HG03469 (cell line): Measurements from ENCODE around the gene FNBP1.
"Not testable (repeated sequence)": the region's sequence is repeated elsewhere in the genome, so short reads cannot be mapped to it uniquely, and the experiment has no call there.

Experiments
- ATAC-seq: cut with Tn5 transposase; IDR thresholded peaks from one replicate; pipeline ENCODE4 v1.9.1; 2021; ENCODE audit warnings: mild to moderate bottlenecking, moderate library complexity, moderate number of reproducible peaks; ENCODE audit not compliant: unreplicated experiment

The FNBP1 gene

GRCh38 chr9:129962889-129963703, 79.9 kb downstream of the FNBP1 start:
- peak; percentile 59 for ATAC-seq

DNA sequence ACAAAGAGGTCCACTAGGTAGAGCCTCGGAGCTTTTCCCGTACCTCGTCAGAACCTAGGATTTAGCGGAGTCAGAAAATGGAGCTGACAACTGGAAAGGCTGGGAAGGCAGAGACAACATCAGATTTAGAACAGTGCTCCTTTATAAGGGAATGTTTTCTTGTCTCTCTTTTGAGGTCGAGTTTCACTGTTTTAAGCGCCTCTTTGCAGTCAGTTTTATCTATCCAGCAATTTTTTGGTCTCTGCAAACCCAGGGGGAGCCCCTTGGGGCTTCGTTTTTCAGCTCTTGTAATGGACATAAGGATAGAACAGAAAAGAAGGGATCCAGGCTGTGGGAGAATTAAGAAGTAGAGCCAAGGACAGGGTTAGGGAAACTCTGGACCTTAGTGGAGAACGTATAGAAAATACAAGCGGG, 80.5 kb downstream of the FNBP1 start:
- ATAC-seq, result no peak

DNA sequence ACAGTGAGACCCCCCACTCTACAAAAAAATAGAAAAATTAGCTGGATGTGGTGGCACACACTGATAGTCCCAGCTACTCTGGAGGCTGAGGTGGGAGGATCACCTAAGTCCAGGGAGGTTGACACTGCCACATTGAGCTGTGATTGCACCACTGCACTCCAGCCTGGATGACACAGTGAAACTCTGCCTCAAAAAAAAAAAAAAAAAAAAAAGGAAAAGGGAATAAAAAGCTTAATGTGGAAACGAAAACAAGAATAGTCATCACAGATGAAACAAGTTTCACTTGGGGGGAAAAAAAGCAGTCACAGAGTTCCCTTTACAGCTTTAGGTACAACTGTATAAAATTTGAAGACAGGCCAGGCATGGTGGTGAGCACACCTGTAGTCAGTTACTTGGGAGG, 84.2 kb downstream of the FNBP1 start:
- ATAC-seq, result no peak

- no peak for ATAC-seq
Measured at GRCh38 chr9:129954868-129955550, 88.0 kb downstream of the FNBP1 start.

- ATAC-seq, result no peak
Measured at GRCh38 chr9:129953736-129954135, 89.3 kb downstream of the FNBP1 start.

GRCh38 chr9:129952337-129952736, 90.7 kb downstream of the FNBP1 start:
- ATAC-seq, result no peak

DNA sequence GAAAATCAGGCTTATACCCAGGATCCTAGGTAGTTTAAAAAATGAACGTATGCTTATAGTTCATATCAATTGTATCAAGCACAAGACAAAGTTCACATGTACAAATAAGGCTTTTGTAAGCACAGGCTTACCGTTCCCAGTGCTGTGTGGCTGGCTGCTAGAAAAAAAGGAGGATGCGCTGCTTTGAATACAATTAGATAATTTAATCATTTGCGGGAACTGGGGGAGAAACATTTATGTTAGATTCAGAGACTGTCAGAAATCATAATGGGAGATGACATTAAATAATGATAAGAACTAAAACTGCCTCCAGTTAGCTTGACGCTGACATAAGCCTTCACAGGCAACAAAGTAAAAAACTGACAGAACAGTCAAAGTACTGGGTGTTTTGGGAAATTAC, 93.2 kb downstream of the FNBP1 start:
- ATAC-seq, result no peak

GRCh38 chr9:129948626-129949025, 94.4 kb downstream of the FNBP1 start:
- not testable (repeated sequence) for ATAC-seq

- ATAC-seq, result no peak
Measured at GRCh38 chr9:129946246-129946995, 96.6 kb downstream of the FNBP1 start.

DNA sequence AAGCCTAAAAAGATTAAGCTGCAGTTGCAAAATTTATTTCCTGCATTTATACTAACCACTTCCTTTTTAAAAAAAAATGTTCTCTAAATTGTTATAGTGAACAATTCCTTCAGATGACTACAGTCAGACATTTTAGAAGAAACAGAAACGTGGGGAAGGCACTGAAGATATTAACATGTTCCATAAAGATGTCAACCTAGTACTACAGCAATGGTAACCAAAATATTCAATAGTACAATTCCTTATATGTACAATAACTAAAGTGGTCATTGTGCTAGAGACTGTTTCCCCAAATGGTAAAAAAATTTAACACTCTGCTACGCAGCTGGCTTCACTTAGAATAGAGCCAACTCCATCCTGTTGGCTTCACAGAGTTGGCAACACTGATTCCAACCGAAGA, 97.7 kb downstream of the FNBP1 start:
- no peak for ATAC-seq

DNA sequence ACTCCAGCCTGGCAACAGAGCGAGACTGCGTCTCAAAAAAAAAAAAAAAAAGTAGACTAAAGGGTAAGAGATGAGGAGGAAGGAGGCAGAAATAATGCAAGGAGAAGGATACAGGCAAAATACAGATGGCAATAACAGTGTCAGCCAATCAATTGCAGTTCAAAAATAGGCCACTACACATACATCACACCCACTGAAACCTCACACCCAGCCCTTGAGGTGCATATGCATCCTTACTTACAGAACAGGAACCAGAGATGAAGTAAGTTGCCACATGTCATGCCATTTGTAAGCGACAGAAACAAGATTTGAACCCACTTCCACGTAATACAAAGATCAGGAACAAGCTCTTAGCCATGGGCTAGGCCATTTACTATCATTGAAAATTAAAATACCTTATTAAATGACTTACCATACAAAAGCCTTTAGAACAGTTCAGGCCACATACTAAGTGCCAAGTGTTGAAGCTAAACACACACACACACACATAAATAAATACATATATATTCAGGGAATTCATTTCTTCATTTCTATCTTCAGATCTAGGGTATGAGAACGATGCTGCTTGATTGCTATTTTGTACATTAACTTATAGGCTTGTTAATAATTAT, 98.4 kb downstream of the FNBP1 start:
- ATAC-seq, result no peak

DNA sequence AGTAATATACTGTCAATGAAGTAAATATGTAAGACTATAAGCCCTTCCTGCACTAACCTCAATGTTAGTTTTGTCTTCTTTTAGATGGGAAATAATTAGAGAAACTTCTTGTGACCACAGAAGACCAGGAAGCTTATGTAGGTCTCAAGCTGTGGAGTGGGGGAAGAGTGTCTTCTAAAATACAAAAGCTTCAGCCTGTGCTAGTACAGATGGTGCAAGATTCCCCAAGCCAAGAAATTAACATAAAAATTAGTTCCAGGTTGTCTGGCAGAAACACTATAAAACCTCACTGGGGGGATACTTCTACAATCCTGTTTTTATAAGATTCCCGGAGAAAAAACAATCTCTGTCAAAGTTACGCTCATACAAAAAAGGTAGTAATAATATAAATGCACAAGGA, 103.6 kb downstream of the FNBP1 start:
- no peak for ATAC-seq

DNA sequence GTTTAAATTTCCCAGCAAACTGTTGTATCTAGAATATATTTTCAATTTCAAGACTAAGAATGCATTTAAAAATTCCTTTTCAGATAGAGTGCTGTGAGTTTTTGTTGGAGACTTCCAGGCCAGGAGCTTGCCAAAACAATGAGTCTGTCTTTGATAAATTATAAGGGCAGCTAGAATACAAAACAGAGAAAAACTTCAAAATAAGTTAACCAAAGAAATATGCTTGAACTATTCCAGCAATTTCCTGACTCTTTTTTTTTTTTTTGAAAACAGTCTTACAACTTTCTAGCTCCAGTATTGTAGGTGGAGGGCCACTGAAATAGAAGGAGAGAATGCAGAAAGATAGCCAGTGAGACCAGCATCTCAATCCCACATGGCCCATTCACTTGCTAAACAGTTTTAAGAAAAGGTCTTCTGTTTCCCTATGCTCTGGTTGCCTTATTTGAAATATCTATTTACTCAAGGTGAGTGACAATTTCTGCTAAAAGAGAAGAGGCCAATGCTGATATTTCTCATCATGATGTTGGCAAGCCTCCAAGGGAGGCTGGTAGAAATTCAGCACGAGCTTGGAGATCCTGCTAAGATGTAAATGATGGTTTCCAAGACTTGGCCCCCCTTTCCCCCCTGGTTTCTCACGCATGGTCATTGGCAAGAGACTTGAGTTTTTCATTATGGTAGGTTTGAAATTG, 104.6 kb downstream of the FNBP1 start:
- ATAC-seq, result no peak

DNA sequence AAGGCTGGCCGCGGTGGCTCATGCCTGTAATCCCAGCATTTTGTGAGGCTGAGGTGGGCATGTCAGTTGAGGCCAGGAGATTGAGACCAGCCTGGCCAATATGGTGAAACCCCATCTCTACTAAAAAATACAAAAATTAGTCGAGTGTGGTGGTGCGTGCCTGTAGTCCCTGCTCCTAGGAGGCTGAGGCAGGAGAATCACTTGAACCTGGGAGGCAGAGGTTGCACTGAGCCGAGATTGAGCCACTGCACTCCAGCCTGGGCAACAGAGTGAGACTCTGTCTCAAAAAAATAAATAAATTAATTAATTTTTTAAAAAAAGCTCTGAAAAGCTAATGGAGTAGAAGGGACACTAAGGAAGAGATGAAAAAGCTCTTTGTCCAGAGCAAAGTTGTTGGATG, 105.1 kb downstream of the FNBP1 start:
- ATAC-seq, result not testable (repeated sequence)

- ATAC-seq, result no peak
Measured at GRCh38 chr9:129936222-129936621, 106.8 kb downstream of the FNBP1 start.

GRCh38 chr9:129934780-129935179, 108.2 kb downstream of the FNBP1 start:
- no peak for ATAC-seq

DNA sequence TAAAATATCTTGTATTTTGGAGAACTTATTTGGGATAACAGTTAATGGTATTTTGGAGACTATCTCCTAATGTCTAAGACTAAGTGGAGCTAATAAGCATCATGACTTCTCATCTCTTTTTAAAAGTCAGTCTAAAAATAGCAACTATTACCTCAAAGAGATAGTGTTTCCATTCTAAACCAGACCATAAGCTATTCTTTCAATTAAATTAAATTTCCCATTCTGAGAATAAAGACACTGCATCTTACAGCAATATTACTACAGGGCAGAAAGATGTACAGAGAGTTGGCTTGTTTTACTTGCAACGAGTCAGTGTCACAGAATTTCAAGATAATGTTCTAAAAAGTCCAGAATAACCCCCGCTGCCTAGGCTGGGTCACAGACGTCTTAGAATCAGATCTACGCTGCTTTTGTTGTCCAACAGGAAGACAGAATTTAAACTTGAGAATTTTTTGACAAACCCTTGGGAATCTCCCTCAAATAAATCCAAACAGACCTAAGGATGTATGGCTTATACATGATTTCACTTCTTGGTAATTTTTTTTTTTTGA, 108.9 kb downstream of the FNBP1 start:
- ATAC-seq, result no peak

DNA sequence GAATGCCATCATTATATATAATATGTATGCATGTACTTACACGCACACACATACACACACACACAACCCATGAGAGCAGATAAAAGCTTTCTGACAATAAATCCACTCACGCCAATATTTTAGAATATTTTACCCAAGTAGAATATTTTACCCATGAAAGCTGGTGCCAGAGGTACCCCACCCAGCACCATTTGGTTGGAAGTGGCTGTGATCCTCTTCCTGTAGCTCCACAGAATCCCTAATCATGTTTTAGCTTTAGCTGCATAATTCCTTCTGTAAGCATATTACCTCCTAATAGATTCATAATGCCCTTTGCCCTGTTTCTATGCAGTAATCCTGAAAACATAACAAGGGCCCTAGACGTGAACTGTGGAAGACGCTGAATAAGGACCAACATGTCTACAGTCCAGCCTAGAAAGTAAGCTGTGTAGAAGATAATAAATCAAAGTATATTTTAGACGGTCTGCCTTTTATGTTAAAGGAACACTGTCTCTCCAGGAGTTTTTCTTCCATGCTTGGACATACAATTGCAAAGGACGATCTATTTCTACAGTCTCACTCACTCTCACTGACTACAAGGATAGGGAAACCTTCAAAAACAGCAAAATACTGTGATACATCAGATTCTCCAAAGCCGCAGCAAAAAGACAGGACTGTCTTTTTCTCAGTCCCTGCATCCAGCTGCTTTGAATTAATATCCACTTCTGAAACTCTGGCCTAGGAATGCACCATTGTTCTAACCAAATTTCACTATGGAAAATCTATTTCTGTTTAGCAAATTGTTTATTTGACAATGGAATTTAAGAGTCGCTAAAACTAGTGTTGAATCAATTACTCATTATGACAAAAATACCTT, 109.6 kb downstream of the FNBP1 start:
- ATAC-seq, result no peak
